Measurements from ENCODE around the gene JAKMIP1. TPM values are rescaled to one million over a fixed set of nuclear protein-coding genes. Genes with fewer than 3 reads are reported as not detected.

JAKMIP1 gene
- total RNA-seq, 1 donor from 2014 or later: 5.5 TPM

DNA sequence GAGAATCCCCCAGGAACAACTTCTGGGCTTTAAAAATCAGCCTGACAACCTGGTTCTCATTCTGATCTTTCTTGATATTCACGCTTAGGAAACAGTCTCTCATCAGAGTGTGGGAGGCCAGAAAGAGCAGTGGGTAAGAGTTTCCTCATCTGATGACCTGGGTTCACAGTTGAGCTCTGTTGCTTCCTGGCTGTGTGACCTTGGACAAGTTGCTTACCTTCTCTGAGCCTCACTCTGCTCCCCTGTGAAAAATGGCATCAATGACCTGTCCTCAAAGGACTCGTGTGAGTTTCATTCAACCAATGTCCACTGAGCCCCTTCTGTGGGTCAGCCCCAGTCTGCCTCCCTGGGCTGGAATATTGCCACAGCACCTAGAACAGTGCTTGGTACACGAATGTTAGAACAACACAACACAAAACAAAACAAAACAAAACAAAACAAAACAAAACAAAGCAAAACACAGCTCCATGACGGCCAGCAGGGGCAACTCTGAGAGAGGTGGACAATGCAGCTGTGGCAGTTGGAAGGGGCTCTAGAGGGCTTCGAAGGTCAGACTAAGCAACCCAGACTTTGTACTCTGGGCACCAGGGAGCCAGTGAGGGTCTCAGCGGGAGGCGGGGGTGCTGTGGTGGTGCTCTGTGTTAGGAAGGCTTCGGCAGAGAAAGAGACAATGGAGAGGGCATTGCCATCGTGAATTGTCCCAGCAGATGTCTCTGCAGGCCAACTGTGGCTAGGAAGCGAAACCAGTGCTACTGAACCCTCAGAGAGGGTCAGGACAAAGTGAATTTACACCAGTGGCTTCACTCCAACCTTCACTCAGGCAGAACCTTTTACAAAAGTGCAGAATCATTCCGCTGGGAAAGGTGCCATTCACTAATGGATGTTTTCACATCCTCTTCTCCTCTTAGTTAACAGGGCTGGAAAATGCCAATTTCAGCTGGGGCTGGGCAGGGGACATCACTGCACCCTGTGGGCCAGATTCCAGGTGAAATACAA, 167.8 kb downstream of the JAKMIP1 start:
- no peak overlapping the region for H3K27ac ChIP-seq
- H3K9me3 ChIP-seq (ENCODE audit: low read depth): no peaks in the 10 kb centered on the region
- H2AFZ ChIP-seq (replicated peaks): no peak overlapping the region
- peaks cover 2% of the 10 kb centered on the region for H3K27me3 ChIP-seq
- H4K20me1 ChIP-seq (ENCODE audit: low read depth): no peaks in the 10 kb centered on the region
- peak; percentile 14 for DNase-seq (ENCODE audit: low spot score)
- H3K4me1 ChIP-seq: peaks cover 27% of the 10 kb centered on the region
- peaks cover 36% of the 10 kb centered on the region for H3K4me1 Mint-ChIP-seq
- peak overlapping the region; percentile 7 for H3K4me3 Mint-ChIP-seq
- no peak overlapping the region for H3K9ac ChIP-seq
- no peaks in the 10 kb centered on the region for H3K27me3 Mint-ChIP-seq (ENCODE audit: insufficient read depth, low read depth)
- no peaks in the 10 kb centered on the region for H3K79me2 ChIP-seq (ENCODE audit: low read depth)
- no peaks in the 10 kb centered on the region for H3K9me3 Mint-ChIP-seq
- TF ChIP-seq, protein P1, sequence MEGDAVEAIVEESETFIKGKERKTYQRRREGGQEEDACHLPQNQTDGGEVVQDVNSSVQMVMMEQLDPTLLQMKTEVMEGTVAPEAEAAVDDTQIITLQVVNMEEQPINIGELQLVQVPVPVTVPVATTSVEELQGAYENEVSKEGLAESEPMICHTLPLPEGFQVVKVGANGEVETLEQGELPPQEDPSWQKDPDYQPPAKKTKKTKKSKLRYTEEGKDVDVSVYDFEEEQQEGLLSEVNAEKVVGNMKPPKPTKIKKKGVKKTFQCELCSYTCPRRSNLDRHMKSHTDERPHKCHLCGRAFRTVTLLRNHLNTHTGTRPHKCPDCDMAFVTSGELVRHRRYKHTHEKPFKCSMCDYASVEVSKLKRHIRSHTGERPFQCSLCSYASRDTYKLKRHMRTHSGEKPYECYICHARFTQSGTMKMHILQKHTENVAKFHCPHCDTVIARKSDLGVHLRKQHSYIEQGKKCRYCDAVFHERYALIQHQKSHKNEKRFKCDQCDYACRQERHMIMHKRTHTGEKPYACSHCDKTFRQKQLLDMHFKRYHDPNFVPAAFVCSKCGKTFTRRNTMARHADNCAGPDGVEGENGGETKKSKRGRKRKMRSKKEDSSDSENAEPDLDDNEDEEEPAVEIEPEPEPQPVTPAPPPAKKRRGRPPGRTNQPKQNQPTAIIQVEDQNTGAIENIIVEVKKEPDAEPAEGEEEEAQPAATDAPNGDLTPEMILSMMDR (IDR thresholded peaks at IDR 0.05): peak; percentile 20
- TF ChIP-seq EZH2phosphoT487 (IDR thresholded peaks at IDR 0.05): no peak
- H3K27ac Mint-ChIP-seq: peak overlapping the region; percentile 24
- peaks cover 12% of the 10 kb centered on the region for H3F3A ChIP-seq (ENCODE audit: low read depth)
- no peaks in the 10 kb centered on the region for H3K36me3 ChIP-seq
- no peak overlapping the region for H3K4me2 ChIP-seq
- no peaks in the 10 kb centered on the region for H3K36me3 Mint-ChIP-seq
- H3K4me3 ChIP-seq: no peak overlapping the region

DNA sequence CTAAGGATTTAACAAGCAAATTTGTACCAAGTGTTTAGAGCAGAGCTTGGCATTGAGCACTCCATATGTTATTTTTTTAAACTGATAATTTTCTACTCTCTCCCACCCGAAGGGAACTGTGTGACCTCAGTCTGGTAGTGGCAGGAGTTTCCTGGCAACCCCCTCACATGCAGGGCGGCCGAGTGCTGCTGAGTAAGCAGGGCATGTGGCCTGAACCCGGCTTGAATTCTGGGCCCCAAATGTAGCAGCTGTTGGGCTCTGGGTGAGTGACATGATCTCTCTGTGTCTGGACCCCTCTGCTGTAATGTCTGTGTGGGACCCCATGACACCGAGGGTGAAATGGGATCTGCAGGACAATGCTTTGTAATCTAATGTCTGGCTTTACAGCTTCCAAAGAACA, 168.5 kb downstream of the JAKMIP1 start:
- Histone ChIP-seq H3K27me3 (peaks cover 2% of the 10 kb centered on the region), H3K27ac (no peak overlapping the region), H3K4me2 (no peak overlapping the region), H2AFZ (replicated peaks) (no peak overlapping the region), H3K4me3 (no peak overlapping the region), H3K9me3 (ENCODE audit: low read depth) (no peaks in the 10 kb centered on the region), H3F3A (ENCODE audit: low read depth) (peaks cover 12% of the 10 kb centered on the region), H3K9ac (no peak overlapping the region), H3K4me1 (peaks cover 27% of the 10 kb centered on the region), H3K36me3 (no peaks in the 10 kb centered on the region), H4K20me1 (ENCODE audit: low read depth) (no peaks in the 10 kb centered on the region), H3K79me2 (ENCODE audit: low read depth) (no peaks in the 10 kb centered on the region)
- H3K27me3 Mint-ChIP-seq (ENCODE audit: insufficient read depth, low read depth): peaks cover 6% of the 10 kb centered on the region
- no peaks in the 10 kb centered on the region for H3K36me3 Mint-ChIP-seq
- H3K27ac Mint-ChIP-seq: peak overlapping the region; percentile 24
- peaks cover 36% of the 10 kb centered on the region for H3K4me1 Mint-ChIP-seq
- no peaks in the 10 kb centered on the region for H3K9me3 Mint-ChIP-seq
- no peak for TF ChIP-seq EZH2phosphoT487 (IDR thresholded peaks at IDR 0.05)
- no peak for TF ChIP-seq EZH2 (IDR thresholded peaks at IDR 0.05)
- TF ChIP-seq, protein P1 (IDR thresholded peaks at IDR 0.05): no peak
- no peak for DNase-seq (ENCODE audit: low spot score)
- H3K4me3 Mint-ChIP-seq: no peak overlapping the region

GRCh38 chr4:6030679-6031078, 169.7 kb downstream of the JAKMIP1 start:
- Mint-ChIP-seq H3K27me3 (ENCODE audit: insufficient read depth, low read depth) (peaks cover 7% of the 10 kb centered on the region), H3K27ac (no peak overlapping the region), H3K4me1 (peaks cover 36% of the 10 kb centered on the region), H3K36me3 (no peaks in the 10 kb centered on the region), H3K9me3 (no peaks in the 10 kb centered on the region), H3K4me3 (no peak overlapping the region)
- Histone ChIP-seq H3K79me2 (ENCODE audit: low read depth) (no peaks in the 10 kb centered on the region), H3K27me3 (peaks cover 2% of the 10 kb centered on the region), H2AFZ (replicated peaks) (no peak overlapping the region), H3K4me2 (no peak overlapping the region), H4K20me1 (ENCODE audit: low read depth) (no peaks in the 10 kb centered on the region), H3K4me1 (peaks cover 17% of the 10 kb centered on the region), H3K36me3 (no peaks in the 10 kb centered on the region), H3K27ac (no peak overlapping the region), H3K9ac (no peak overlapping the region), H3F3A (ENCODE audit: low read depth) (peaks cover under 1% of the 10 kb centered on the region), H3K4me3 (no peak overlapping the region), H3K9me3 (ENCODE audit: low read depth) (no peaks in the 10 kb centered on the region)
- no peak for TF ChIP-seq EZH2phosphoT487 (IDR thresholded peaks at IDR 0.05)
- TF ChIP-seq, protein P1 (IDR thresholded peaks at IDR 0.05): no peak
- TF ChIP-seq EZH2 (IDR thresholded peaks at IDR 0.05): no peak
- no peak for DNase-seq (ENCODE audit: low spot score)

Measured in neural progenitor cell (in vitro differentiated cells).